DND-41 (cell line): ENCODE results near the gene HOXA13.

Experiments used
- ATAC-seq: fragments of 200-7000 bp; cut with Tn5 transposase; 3 replicates; pipeline ENCODE4 v1.9.1; 2021; ENCODE audit warnings: low read depth; ENCODE audit not compliant: insufficient read depth
- DNase-seq: peaks from one replicate; pipeline ENCODE4 v3.0.0-alpha.2; 2020
- H2AFZ ChIP-seq: 2 replicates; pipeline ENCODE4 v1.6.0; 2012; ENCODE audit warnings: low read depth, low read length
- H3K27ac ChIP-seq: 2 replicates; pipeline ENCODE4 v1.5.1; 2012; ENCODE audit warnings: low read length, inconsistent platforms
- H3K27me3 ChIP-seq: fragments of 200-600 bp; sonication (generic); 2 replicates; pipeline ENCODE4 v1.6.0; 2012; ENCODE audit warnings: low read length, mild to moderate bottlenecking, inconsistent platforms; ENCODE audit not compliant: insufficient read depth, poor library complexity
- H3K36me3 ChIP-seq: 2 replicates; pipeline ENCODE4 v1.5.1; 2012; ENCODE audit warnings: low read length, inconsistent platforms; ENCODE audit not compliant: insufficient read depth
- H3K4me1 ChIP-seq: 2 replicates; pipeline ENCODE4 v1.5.1; 2012; ENCODE audit warnings: mild to moderate bottlenecking, low read length; ENCODE audit not compliant: insufficient read depth
- H3K4me2 ChIP-seq: 2 replicates; pipeline ENCODE4 v1.6.0; 2012; ENCODE audit warnings: mild to moderate bottlenecking, moderate library complexity, low read length, inconsistent platforms; ENCODE audit not compliant: insufficient read depth
- H3K4me3 ChIP-seq, 2 experiments: fragments of 200-600 bp in 1 of 2; shearing (Covaris generic) in 1 of 2; 2 replicates each; pipeline ENCODE4 v1.5.1; 2012 to 2016; ENCODE audit warnings: inconsistent platforms in 2 of 2, low read length in 2 of 2, mild to moderate bottlenecking in 2 of 2, low read depth in 1 of 2, moderate library complexity in 1 of 2
- H3K79me2 ChIP-seq: 2 replicates; pipeline ENCODE4 v1.6.0; 2012; ENCODE audit warnings: low read length, inconsistent platforms; ENCODE audit not compliant: insufficient read depth
- H3K9ac ChIP-seq: 2 replicates; pipeline ENCODE4 v1.6.0; 2012; ENCODE audit warnings: low read depth, mild to moderate bottlenecking, inconsistent platforms, low read length, moderate library complexity
- H3K9me3 ChIP-seq: 2 replicates; pipeline ENCODE4 v1.5.1; 2012; ENCODE audit warnings: low read length, moderate library complexity, mild to moderate bottlenecking, inconsistent platforms; ENCODE audit not compliant: insufficient read depth, severe bottlenecking
- H4K20me1 ChIP-seq: 2 replicates; pipeline ENCODE4 v1.6.0; 2012; ENCODE audit warnings: low read length; ENCODE audit not compliant: insufficient read depth
- EZH2 ChIP-seq: IDR thresholded peaks from 3 replicates; pipeline ENCODE4 v1.6.1; 2012; ENCODE audit warnings: borderline replicate concordance, low read depth, mild to moderate bottlenecking, moderate library complexity, low read length, inconsistent platforms; ENCODE audit not compliant: severe bottlenecking
- TF ChIP-seq, protein P1 (sequence below): IDR thresholded peaks from 2 replicates; pipeline ENCODE4 v1.5.1; 2012; ENCODE audit warnings: borderline replicate concordance, low read length, moderate library complexity, mild to moderate bottlenecking; ENCODE audit not compliant: poor library complexity, severe bottlenecking; ENCODE audit errors: extremely low read depth

HOXA13 gene

DNA sequence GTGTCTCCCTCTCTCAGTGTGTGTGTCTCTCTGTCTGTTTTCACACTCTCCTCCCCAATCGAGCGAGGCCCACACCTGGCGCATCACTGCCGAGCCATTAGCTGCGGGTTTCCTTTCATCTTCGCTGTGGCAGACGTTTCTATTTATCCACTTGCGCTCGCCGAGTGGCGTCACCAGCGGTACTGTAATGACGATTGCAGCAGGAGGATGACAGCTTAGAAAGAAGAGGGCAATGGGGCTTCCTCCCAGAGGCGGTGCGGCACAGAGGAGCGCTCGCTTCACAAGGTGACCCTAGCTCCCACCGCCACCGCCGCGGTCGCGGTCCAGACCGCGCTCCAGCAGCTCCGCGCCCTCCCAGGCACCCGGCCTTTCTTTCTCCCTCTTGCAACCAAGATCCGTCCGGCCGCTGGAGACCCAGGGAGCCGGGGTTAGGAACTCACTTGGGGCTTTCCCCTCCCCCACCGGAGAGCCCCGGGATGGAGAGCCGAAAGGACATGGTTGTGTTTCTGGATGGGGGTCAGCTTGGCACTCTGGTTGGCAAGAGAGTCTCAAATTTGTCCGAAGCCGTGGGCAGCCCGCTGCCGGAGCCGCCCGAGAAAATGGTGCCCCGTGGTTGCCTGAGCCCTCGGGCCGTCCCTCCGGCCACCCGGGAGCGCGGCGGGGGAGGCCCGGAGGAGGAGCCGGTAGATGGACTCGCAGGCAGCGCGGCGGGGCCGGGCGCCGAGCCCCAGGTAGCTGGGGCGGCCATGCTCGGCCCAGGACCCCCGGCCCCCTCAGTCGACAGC lies 42.9 kb upstream of the HOXA13 start, which contains the start of gene EVX1:
TSS of gene EVX1 (plus strand) at position 248 of the 785 bp plus-strand sequence. CDS start at position 477, 229 bp downstream.
- Histone ChIP-seq H3K9me3 (no peaks in the 10 kb centered on the region), H3K36me3 (no peaks in the 10 kb centered on the region), H3K4me2 (no peak within 1 kb of the TSS), H3K79me2 (no peaks in the 10 kb centered on the region), H4K20me1 (no peaks in the 10 kb centered on the region), H3K9ac (no peak within 1 kb of the TSS), H3K27me3 (peaks cover 5% of the 10 kb centered on the region), H2AFZ (no peak within 1 kb of the TSS), H3K27ac (no peak within 1 kb of the TSS), H3K4me1 (no peaks in the 10 kb centered on the region), H3K4me3 (no peak within 1 kb of the TSS)
- DNase-seq (no peak), ATAC-seq (no peak)
- no peak for TF ChIP-seq EZH2
- TF ChIP-seq, protein P1, sequence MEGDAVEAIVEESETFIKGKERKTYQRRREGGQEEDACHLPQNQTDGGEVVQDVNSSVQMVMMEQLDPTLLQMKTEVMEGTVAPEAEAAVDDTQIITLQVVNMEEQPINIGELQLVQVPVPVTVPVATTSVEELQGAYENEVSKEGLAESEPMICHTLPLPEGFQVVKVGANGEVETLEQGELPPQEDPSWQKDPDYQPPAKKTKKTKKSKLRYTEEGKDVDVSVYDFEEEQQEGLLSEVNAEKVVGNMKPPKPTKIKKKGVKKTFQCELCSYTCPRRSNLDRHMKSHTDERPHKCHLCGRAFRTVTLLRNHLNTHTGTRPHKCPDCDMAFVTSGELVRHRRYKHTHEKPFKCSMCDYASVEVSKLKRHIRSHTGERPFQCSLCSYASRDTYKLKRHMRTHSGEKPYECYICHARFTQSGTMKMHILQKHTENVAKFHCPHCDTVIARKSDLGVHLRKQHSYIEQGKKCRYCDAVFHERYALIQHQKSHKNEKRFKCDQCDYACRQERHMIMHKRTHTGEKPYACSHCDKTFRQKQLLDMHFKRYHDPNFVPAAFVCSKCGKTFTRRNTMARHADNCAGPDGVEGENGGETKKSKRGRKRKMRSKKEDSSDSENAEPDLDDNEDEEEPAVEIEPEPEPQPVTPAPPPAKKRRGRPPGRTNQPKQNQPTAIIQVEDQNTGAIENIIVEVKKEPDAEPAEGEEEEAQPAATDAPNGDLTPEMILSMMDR: no peak

DNA sequence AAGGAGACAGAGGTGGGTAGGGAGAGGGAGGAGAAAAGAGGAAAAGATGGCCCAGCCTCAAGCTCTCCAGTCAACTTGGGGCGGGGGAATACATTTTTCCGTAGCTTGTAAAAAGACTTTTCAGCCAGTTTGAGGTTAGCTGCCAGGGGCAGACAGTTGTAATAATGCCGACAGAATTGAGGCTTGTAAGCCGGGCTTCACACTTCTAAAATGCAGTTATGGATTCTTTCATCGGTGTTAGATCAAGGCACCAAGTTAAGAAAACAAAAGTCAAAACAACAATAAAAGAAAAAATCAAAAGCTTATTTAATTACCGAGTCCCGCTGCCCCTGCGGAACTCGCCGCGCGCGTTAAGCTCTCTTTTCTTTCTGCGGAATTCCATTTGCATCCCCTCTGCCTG lies 42.3 kb upstream of the HOXA13 start:
- Histone ChIP-seq H2AFZ (no peak overlapping the region), H3K36me3 (no peaks in the 10 kb centered on the region), H3K4me1 (no peaks in the 10 kb centered on the region), H3K79me2 (no peaks in the 10 kb centered on the region), H3K27ac (no peak overlapping the region), H3K4me3 (no peak overlapping the region), H3K9me3 (no peaks in the 10 kb centered on the region), H3K27me3 (peaks cover 2% of the 10 kb centered on the region), H3K9ac (no peak overlapping the region), H3K4me2 (no peak overlapping the region), H4K20me1 (no peaks in the 10 kb centered on the region)
- no peak for ATAC-seq
- no peak for DNase-seq
- no peak for TF ChIP-seq EZH2
- TF ChIP-seq, protein P1: no peak

DNA sequence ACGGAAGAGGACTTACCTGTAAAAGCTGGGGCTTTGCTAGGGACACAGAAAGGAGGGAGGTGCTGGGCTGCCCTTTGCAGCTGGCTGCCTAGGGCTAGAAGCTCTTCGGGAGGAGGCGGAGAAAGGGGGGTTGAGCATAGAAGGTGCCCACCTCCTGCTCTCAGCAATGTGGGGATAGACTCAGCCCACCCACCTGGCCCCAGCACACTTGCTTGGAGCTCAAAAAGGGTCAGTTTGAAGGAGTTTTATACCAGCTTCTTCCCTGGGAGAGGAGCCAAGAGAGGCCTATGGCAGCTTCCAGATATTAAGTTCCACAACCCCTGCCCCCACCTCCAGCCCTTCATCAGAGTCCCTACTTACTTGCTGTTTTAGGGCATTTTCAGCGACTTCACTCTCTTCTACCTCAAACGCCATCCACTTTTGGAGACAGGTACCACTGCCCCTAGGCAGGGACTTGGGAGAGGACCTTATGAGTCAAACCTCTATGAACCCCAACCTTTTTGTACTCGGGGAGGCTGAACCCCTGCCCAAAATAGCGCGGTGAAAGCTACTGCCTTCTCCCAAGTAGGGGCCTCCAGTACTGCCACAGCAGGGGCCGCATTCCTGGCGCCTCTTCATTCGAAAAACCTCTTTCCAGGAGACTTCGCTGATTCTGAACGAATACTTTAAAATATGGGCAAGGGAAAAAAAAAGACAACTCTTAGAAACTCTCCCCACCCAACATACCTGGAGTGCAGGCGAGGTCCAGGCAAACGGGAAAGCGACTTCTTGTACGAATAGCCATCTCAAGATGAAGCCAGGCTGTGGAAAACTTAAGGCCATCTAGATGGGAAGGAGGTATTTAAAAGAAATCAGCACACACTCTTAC lies 41.5 kb upstream of the HOXA13 start:
- DNase-seq (no peak), ATAC-seq (no peak)
- no peak overlapping the region for H3K4me2 ChIP-seq
- no peak overlapping the region for H2AFZ ChIP-seq
- TF ChIP-seq EZH2: no peak
- TF ChIP-seq, protein P1: no peak
- no peak overlapping the region for H3K4me3 ChIP-seq
- no peak overlapping the region for H3K27ac ChIP-seq
- H3K9me3 ChIP-seq: no peaks in the 10 kb centered on the region
- H3K79me2 ChIP-seq: no peaks in the 10 kb centered on the region
- no peaks in the 10 kb centered on the region for H3K4me1 ChIP-seq
- no peaks in the 10 kb centered on the region for H3K36me3 ChIP-seq
- no peak overlapping the region for H3K9ac ChIP-seq
- H4K20me1 ChIP-seq: no peaks in the 10 kb centered on the region
- H3K27me3 ChIP-seq: peaks cover 2% of the 10 kb centered on the region
